Neural cell (in vitro differentiated cells): ENCODE results near the gene SF3B4. TPM values are rescaled to one million over a fixed set of nuclear protein-coding genes. Genes with fewer than 3 reads are reported as not detected.

Experiments used
- H2AFZ ChIP-seq: fragments of 200-600, 300-800 bp; sonication (generic), shearing (Covaris generic); 2 replicates; pipeline ENCODE4 v1.6.0; 2014; ENCODE audit warnings: low read depth, mild to moderate bottlenecking, antibody characterized with exemption, low read length, moderate library complexity
- H3F3A ChIP-seq: fragments of 200-600 bp; shearing (Covaris generic); 2 replicates; pipeline ENCODE4 v1.6.1; 2016; ENCODE audit warnings: mild to moderate bottlenecking, moderate library complexity, mixed read lengths, antibody characterized with exemption, low read length; ENCODE audit not compliant: insufficient read depth, poor library complexity, severe bottlenecking
- H3K27ac ChIP-seq: fragments of 200-600, 300-800 bp; sonication (generic), shearing (Covaris generic); 2 replicates; pipeline ENCODE4 v1.5.1; 2014; ENCODE audit warnings: mild to moderate bottlenecking, low read length, moderate library complexity
- H3K27me3 ChIP-seq: fragments of 300-800, 200-600 bp; sonication (generic), shearing (Covaris generic); 2 replicates; pipeline ENCODE4 v1.6.0; 2014; ENCODE audit warnings: mild to moderate bottlenecking, low read depth, low read length, moderate library complexity; ENCODE audit not compliant: insufficient read depth
- H3K36me3 ChIP-seq: fragments of 300-800, 200-600 bp; sonication (generic), shearing (Covaris generic); 2 replicates; pipeline ENCODE4 v1.5.1; 2014; ENCODE audit warnings: mild to moderate bottlenecking, antibody characterized with exemption, low read length, moderate library complexity; ENCODE audit not compliant: insufficient read depth
- H3K4me2 ChIP-seq: fragments of 300-800, 200-600 bp; sonication (generic), shearing (Covaris generic); 2 replicates; pipeline ENCODE4 v1.6.0; 2014; ENCODE audit warnings: mild to moderate bottlenecking, low read length
- H3K4me3 ChIP-seq: fragments of 300-800, 200-600 bp; sonication (generic), shearing (Covaris generic); 2 replicates; pipeline ENCODE4 v1.5.1; 2014; ENCODE audit warnings: mild to moderate bottlenecking, low read length, moderate library complexity
- H3K79me2 ChIP-seq: fragments of 200-600 bp; shearing (Covaris generic); replicated peaks from 2 replicates; pipeline ENCODE4 v1.6.0; 2014; ENCODE audit warnings: mild to moderate bottlenecking, low read length, moderate library complexity; ENCODE audit not compliant: insufficient read depth
- H3K9ac ChIP-seq: fragments of 300-800, 200-600 bp; sonication (generic), shearing (Covaris generic); 2 replicates; pipeline ENCODE4 v1.6.1; 2016; ENCODE audit warnings: mild to moderate bottlenecking, low read length, mixed read lengths
- H3K9me2 ChIP-seq: fragments of 200-600 bp; shearing (Covaris generic); 2 replicates; pipeline ENCODE4 v1.6.1; 2016; ENCODE audit warnings: mild to moderate bottlenecking, low read length, mixed read lengths; ENCODE audit not compliant: insufficient read depth
- H3K9me3 ChIP-seq: fragments of 200-600, 300-800 bp; sonication (generic), shearing (Covaris generic); 2 replicates; pipeline ENCODE4 v1.6.1; 2016; ENCODE audit warnings: mild to moderate bottlenecking, mixed run types, low read length, moderate library complexity, mixed read lengths
- H4K20me1 ChIP-seq: fragments of 200-600 bp; shearing (Covaris generic); 2 replicates; pipeline ENCODE4 v1.6.1; 2016; ENCODE audit warnings: mild to moderate bottlenecking, mixed run types; ENCODE audit not compliant: insufficient read depth
- POLR2AphosphoS5 ChIP-seq: IDR thresholded peaks from 2 replicates; pipeline ENCODE4 v1.6.1; 2012
- RAD21 ChIP-seq: fragments of 450-650 bp; conservative IDR thresholded peaks from 2 replicates; pipeline ENCODE4 v1.6.1; 2014; ENCODE audit warnings: antibody characterized with exemption, mild to moderate bottlenecking, moderate library complexity
- SMC3 ChIP-seq: fragments of 450-650 bp; conservative IDR thresholded peaks from 2 replicates; pipeline ENCODE4 v1.6.1; 2014; ENCODE audit warnings: antibody characterized with exemption, mild to moderate bottlenecking, moderate library complexity; ENCODE audit not compliant: poor library complexity
- TAF1 ChIP-seq: IDR thresholded peaks from 2 replicates; pipeline ENCODE4 v1.6.1; 2012; ENCODE audit warnings: low read depth
- polyA plus RNA-seq: library from polyadenylated mRNA; depleted of rRNA; stranded (reverse); fragments of >200 nt; gene quantifications from 2 replicates; pipeline ENCODE4 v1.2.3, GENCODE V29; 2014
- TF ChIP-seq, protein P1 (sequence below): fragments of 450-650 bp; IDR thresholded peaks from 2 replicates; pipeline ENCODE4 v1.5.1; 2014; ENCODE audit warnings: antibody characterized with exemption, mild to moderate bottlenecking, moderate library complexity; ENCODE audit not compliant: poor library complexity, severe bottlenecking
- TF ChIP-seq, protein P2 (sequence below): IDR thresholded peaks from 2 replicates; pipeline ENCODE4 v1.6.1; 2012; ENCODE audit warnings: borderline replicate concordance

SF3B4 gene
- polyA plus RNA-seq, 1 donor from 2014 or later = 14.1 TPM

DNA sequence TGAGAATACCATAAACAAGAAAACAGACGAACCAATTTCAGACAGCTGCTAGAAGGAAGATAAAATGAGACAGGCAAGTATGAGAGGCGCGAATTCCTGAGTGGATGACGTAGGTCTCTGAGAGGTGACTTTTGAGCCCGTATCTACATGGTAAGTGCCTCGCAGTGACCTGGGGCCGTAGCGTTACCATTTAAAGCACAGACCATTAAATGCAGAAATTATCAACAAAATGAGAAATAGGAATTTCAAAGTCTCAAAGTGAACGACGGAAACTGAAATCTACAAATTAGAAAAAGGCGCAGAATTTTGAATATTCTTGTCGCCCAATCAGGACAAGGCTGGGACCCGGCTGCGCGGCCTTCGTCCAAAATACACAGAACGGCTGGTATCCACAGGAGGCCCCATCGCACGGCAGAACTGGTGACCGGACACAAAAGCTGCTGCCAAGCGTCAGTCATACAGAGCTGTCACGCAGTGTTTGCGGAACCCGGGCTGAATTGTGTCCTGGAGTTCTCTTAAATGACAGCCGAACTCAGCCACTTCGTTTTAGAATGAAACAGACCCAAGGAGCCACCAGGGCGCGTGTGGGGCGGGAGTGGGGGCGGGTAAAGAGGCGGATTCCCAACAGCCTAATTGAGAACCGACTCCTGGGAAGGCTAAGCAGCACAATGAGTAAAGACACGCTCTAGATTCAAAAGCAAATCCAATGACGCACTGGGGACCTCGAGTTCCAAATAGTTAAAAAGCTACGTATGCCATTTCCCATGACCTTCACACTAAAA, 42.1 kb downstream of the SF3B4 start:
- H3K9me2 ChIP-seq = no peaks in the 10 kb centered on the region
- H3K79me2 ChIP-seq = peaks cover 50% of the 10 kb centered on the region
- peak overlapping the region; percentile 88 for H3K9ac ChIP-seq
- no peaks in the 10 kb centered on the region for H3K36me3 ChIP-seq
- no peaks in the 10 kb centered on the region for H3K27me3 ChIP-seq
- peak overlapping the region; percentile 82 for H3K4me3 ChIP-seq
- H3K9me3 ChIP-seq = no peaks in the 10 kb centered on the region
- peak; percentile 26 for TF ChIP-seq TAF1
- TF ChIP-seq, protein P1, sequence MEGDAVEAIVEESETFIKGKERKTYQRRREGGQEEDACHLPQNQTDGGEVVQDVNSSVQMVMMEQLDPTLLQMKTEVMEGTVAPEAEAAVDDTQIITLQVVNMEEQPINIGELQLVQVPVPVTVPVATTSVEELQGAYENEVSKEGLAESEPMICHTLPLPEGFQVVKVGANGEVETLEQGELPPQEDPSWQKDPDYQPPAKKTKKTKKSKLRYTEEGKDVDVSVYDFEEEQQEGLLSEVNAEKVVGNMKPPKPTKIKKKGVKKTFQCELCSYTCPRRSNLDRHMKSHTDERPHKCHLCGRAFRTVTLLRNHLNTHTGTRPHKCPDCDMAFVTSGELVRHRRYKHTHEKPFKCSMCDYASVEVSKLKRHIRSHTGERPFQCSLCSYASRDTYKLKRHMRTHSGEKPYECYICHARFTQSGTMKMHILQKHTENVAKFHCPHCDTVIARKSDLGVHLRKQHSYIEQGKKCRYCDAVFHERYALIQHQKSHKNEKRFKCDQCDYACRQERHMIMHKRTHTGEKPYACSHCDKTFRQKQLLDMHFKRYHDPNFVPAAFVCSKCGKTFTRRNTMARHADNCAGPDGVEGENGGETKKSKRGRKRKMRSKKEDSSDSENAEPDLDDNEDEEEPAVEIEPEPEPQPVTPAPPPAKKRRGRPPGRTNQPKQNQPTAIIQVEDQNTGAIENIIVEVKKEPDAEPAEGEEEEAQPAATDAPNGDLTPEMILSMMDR = no peak
- H3F3A ChIP-seq = peaks cover 9% of the 10 kb centered on the region
- H3K27ac ChIP-seq = peak overlapping the region; percentile 97
- no peaks in the 10 kb centered on the region for H4K20me1 ChIP-seq
- no peak overlapping the region for H2AFZ ChIP-seq
- peak overlapping the region; percentile 99 for H3K4me2 ChIP-seq

DNA sequence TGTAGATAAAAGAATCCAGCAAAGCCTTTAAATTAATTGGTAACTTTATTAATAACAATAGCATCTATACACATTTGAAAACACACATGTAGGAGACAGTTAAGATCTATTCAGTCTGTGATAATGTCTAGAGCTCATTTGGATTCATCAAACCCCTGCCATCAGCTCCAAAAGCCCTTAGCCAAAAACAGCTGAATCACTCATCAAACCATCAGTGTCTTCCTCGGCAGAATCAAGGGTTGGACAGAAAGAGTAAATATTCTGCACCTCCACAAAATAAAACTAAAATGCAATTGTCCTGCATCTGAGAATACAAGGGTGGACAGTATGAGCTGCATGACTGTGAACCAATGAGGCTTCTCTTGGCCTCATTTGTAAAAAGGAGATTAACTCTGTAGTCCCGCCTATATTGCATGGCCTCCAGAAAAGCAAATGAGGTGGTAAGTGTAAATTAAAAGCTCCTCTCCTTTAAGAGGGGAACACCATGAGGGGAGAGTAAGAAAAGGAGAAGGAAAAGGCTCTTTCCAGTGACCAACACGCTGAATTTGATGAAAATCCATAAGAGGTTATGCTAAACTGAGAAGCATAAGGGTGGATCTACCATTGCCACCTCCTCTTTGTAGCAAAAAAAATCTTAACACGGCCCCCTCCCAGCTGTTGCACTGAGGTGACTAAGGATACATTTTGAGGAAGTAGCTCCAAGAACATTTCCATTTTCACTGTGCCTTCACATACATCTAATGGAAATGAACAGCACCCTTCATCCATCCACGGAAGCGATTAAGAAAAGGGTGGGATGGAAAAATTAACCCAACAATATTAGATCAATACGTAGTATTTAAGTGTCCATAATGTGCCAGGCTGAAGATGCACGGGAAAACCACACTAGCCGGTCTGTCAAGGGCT, 42.9 kb downstream of the SF3B4 start:
- peak overlapping the region; percentile 99 for H3K4me2 ChIP-seq
- TF ChIP-seq, protein P1 = no peak
- TF ChIP-seq POLR2AphosphoS5 = peak; percentile 33
- H3K9me3 ChIP-seq = no peaks in the 10 kb centered on the region

DNA sequence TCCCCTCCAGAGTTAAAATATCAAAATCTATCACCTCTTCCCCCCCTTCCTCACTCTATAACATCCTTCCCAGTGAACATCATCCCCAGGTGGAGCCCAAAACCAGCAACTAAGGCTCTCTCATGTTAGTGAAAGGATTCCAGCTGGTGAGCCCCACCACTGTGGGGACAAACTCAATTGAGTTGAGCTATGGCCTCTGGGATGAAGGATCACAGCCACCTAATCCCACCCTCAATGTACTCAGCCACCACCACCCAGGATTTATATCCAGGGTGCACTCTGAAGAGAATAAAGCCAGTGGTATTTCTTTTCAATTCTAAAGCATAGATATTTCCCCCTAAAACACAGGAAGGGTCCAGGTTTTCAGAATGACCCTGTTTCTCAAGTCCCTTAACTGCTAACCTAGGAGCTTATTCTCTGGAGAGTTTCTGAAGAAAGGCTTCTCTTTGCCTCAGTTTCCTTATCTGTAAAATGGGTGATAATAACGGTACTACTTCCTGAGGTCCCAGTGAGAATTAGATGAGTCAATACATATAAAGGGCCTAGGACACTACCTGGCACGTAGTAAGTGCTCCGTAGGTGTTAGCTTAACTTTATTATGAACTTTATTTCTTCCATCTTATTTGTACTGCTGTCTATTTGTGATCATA, 43.9 kb downstream of the SF3B4 start:
- Histone ChIP-seq H3K79me2 (peaks cover 50% of the 10 kb centered on the region), H3K9me3 (no peaks in the 10 kb centered on the region), H3K9ac (peak overlapping the region; percentile 88), H4K20me1 (no peaks in the 10 kb centered on the region), H3K27me3 (no peaks in the 10 kb centered on the region), H2AFZ (no peak overlapping the region), H3K27ac (peak overlapping the region; percentile 97), H3K9me2 (no peaks in the 10 kb centered on the region), H3K4me2 (peak overlapping the region; percentile 99), H3F3A (peaks cover 7% of the 10 kb centered on the region), H3K36me3 (no peaks in the 10 kb centered on the region), H3K4me3 (peak overlapping the region; percentile 82)
- TF ChIP-seq, protein P2, sequence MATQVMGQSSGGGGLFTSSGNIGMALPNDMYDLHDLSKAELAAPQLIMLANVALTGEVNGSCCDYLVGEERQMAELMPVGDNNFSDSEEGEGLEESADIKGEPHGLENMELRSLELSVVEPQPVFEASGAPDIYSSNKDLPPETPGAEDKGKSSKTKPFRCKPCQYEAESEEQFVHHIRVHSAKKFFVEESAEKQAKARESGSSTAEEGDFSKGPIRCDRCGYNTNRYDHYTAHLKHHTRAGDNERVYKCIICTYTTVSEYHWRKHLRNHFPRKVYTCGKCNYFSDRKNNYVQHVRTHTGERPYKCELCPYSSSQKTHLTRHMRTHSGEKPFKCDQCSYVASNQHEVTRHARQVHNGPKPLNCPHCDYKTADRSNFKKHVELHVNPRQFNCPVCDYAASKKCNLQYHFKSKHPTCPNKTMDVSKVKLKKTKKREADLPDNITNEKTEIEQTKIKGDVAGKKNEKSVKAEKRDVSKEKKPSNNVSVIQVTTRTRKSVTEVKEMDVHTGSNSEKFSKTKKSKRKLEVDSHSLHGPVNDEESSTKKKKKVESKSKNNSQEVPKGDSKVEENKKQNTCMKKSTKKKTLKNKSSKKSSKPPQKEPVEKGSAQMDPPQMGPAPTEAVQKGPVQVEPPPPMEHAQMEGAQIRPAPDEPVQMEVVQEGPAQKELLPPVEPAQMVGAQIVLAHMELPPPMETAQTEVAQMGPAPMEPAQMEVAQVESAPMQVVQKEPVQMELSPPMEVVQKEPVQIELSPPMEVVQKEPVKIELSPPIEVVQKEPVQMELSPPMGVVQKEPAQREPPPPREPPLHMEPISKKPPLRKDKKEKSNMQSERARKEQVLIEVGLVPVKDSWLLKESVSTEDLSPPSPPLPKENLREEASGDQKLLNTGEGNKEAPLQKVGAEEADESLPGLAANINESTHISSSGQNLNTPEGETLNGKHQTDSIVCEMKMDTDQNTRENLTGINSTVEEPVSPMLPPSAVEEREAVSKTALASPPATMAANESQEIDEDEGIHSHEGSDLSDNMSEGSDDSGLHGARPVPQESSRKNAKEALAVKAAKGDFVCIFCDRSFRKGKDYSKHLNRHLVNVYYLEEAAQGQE = no peak
- TF ChIP-seq, protein P1 = no peak
- TF ChIP-seq RAD21 = no peak
- no peak for TF ChIP-seq SMC3

More for the DNA sequence above, 42.9 kb downstream of the SF3B4 start:
- Histone ChIP-seq H3K79me2 (peaks cover 50% of the 10 kb centered on the region), H2AFZ (no peak overlapping the region), H3K9ac (peak overlapping the region; percentile 88), H4K20me1 (no peaks in the 10 kb centered on the region), H3K4me3 (peak overlapping the region; percentile 82), H3K9me2 (no peaks in the 10 kb centered on the region), H3K36me3 (no peaks in the 10 kb centered on the region), H3F3A (peaks cover 9% of the 10 kb centered on the region), H3K27me3 (no peaks in the 10 kb centered on the region), H3K27ac (peak overlapping the region; percentile 97)
